ENCODE measurements around the gene SHC2.

DNA sequence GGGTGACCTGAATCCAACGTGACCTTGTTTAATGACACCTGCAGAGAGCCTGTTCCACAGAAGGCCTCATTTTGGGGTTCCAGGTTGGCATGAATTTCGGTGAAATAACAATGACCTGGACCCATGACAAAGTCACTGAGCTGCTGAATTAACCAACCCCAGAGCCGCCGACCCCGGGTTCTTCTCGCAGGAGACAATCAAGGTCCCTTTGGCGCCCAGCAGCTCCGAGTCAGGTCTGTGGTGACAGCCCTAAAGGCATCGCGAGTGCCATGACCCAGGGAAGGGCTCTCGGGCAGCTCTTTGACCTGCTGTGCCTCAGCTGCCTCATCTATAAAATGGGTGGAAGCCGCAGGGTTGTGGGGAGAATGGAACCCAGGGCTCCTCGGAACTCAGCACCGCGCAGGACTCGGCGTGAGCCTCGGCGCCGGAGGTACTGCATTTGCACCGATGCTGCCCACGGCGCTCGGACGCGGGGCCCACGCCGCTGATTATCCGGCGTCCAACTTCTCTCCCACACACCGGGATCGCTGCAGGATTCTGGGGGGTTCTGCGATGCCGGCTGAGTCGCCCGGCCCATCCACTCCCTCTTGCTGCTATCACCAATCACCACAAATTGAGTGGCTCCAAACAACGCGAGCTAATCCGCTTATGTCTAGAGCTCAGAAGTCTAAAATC lies 5.7 kb downstream of the SHC2 start:
- no peak for TF ChIP-seq CTCF (IDR thresholded peaks at IDR 0.05; ENCODE audit: control extremely low read depth in 1 of 3, insufficient read depth in 1 of 3, low read depth in 1 of 3, low read length in 3 of 3)
- no peak for TF ChIP-seq SUZ12 (IDR thresholded peaks at IDR 0.05; ENCODE audit: low read length)
- TF ChIP-seq SIX5 (IDR thresholded peaks at IDR 0.05; ENCODE audit: low read depth, low read length), result no peak
- no peak for TF ChIP-seq EZH2 (IDR thresholded peaks at IDR 0.05; ENCODE audit: low read depth, low read length, severe bottlenecking)
- no peak for TF ChIP-seq POLR2AphosphoS5 (IDR thresholded peaks at IDR 0.05; ENCODE audit: low read depth, low read length)
- TF ChIP-seq SP1 (IDR thresholded peaks at IDR 0.05; ENCODE audit: low read depth, low read length), result no peak

Data from H1 (cell line).